SU-DHL-6 (cell line): ENCODE measurements around the gene CCL25.
A peak's percentile ranks its signal among the peaks of the same experiment; 100 is the strongest.

Experiments used
- EZH2phosphoT487 ChIP-seq: fragments of 200-600 bp; sonication (generic), shearing (Covaris generic); conservative IDR thresholded peaks from 2 replicates; pipeline ENCODE4 v1.6.1; 2018; ENCODE audit warnings: mild to moderate bottlenecking, antibody characterized with exemption, low read length, moderate library complexity, mixed read lengths
- TF ChIP-seq, protein P1 (sequence below): fragments of 200-600 bp; sonication (generic); IDR thresholded peaks from one replicate; pipeline ENCODE4 v1.5.1; 2017; ENCODE audit warnings: antibody characterized with exemption, mild to moderate bottlenecking, low read length, moderate library complexity; ENCODE audit not compliant: insufficient read depth, poor library complexity, severe bottlenecking

DNA sequence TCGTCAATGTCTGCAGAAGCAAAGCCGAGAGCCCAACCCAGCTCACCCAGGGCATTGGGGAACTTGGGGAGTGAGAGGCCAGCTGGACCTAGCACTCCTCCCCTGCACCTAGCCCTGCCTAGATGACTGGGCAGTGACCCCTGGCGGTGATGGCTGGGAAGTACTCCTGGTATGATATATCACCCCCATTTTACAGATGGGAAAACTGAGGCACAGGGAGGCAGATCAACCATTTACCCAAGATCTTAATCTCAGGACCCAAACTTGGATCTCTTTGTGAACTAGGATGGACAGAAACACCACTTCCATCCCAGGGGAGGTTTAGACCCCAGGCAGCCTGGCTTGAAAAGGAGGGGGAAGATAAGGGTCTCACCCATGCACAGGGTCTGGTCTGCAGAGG lies 43.5 kb downstream of the CCL25 start:
- TF ChIP-seq, protein P1, sequence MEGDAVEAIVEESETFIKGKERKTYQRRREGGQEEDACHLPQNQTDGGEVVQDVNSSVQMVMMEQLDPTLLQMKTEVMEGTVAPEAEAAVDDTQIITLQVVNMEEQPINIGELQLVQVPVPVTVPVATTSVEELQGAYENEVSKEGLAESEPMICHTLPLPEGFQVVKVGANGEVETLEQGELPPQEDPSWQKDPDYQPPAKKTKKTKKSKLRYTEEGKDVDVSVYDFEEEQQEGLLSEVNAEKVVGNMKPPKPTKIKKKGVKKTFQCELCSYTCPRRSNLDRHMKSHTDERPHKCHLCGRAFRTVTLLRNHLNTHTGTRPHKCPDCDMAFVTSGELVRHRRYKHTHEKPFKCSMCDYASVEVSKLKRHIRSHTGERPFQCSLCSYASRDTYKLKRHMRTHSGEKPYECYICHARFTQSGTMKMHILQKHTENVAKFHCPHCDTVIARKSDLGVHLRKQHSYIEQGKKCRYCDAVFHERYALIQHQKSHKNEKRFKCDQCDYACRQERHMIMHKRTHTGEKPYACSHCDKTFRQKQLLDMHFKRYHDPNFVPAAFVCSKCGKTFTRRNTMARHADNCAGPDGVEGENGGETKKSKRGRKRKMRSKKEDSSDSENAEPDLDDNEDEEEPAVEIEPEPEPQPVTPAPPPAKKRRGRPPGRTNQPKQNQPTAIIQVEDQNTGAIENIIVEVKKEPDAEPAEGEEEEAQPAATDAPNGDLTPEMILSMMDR, result peak; percentile 36
- no peak for TF ChIP-seq EZH2phosphoT487
